SKM-1 treated with dmso at 0.1 percent for 144 hours (cell line): ENCODE measurements around the gene BARX1.
"Not testable (repeated sequence)": the region's sequence is repeated elsewhere in the genome, so short reads cannot be mapped to it uniquely, and the experiment has no call there.

Experiments
- DNase-seq: peaks from one replicate; lab custom pipeline; 2025; ENCODE audit not compliant: unreplicated experiment; lab: John Stamatoyannopoulos, UW

The BARX1 gene

GRCh38 chr9:93952784-93953495 lies 2.2 kb downstream of the BARX1 start:
- DNase-seq: no peak

- no peak for DNase-seq
Observed at GRCh38 chr9:93952119-93952783, 2.9 kb downstream of the BARX1 start.

- DNase-seq: no peak
Observed at GRCh38 chr9:93951655-93952118, 3.5 kb downstream of the BARX1 start.

- DNase-seq: no peak
Observed at GRCh38 chr9:93950619-93951601, 4.2 kb downstream of the BARX1 start.

- no peak for DNase-seq
Observed at GRCh38 chr9:93949694-93950449, 5.3 kb downstream of the BARX1 start.

GRCh38 chr9:93949073-93949693 lies 6.0 kb downstream of the BARX1 start:
- DNase-seq: no peak

- no peak for DNase-seq
Observed at GRCh38 chr9:93948441-93949072, 6.6 kb downstream of the BARX1 start.

GRCh38 chr9:93947409-93948070 lies 7.6 kb downstream of the BARX1 start:
- DNase-seq: no peak

GRCh38 chr9:93946338-93946712 lies 8.8 kb downstream of the BARX1 start:
- DNase-seq: no peak

GRCh38 chr9:93945400-93946337 lies 9.5 kb downstream of the BARX1 start:
- peak; percentile 40 for DNase-seq

GRCh38 chr9:93944011-93944410 lies 11.1 kb downstream of the BARX1 start:
- DNase-seq: no peak

- no peak for DNase-seq
Observed at GRCh38 chr9:93942161-93942560, 13.0 kb downstream of the BARX1 start.

- DNase-seq: no peak
Observed at GRCh38 chr9:93941493-93941892, 13.7 kb downstream of the BARX1 start.

- DNase-seq: no peak
Observed at GRCh38 chr9:93940951-93941350, 14.2 kb downstream of the BARX1 start.

GRCh38 chr9:93939589-93939988 lies 15.6 kb downstream of the BARX1 start:
- not testable (repeated sequence) for DNase-seq

- DNase-seq: no peak
Observed at GRCh38 chr9:93937193-93937592, 18.0 kb downstream of the BARX1 start.

- no peak for DNase-seq
Observed at GRCh38 chr9:93931905-93932304, 23.2 kb downstream of the BARX1 start.

- no peak for DNase-seq
Observed at GRCh38 chr9:93930070-93930469, 25.1 kb downstream of the BARX1 start.
